Activated CD8-positive, alpha-beta T cell treated with anti-CD3 and anti-CD28 coated beads for 36 hours (primary cell): ENCODE results near the gene KIRREL1. TPM values are rescaled to one million over a fixed set of nuclear protein-coding genes. Genes with fewer than 3 reads are reported as not detected.

Experiments used
- ATAC-seq: fragments of 200-7000 bp; cut with Tn5 transposase; one replicate; pipeline ENCODE4 v1.10.0; 2021; ENCODE audit warnings: mild to moderate bottlenecking, moderate library complexity
- CTCF ChIA-PET: fragments of 350-600 bp; sonication (Branson Sonifier 250); formaldehyde crosslinking; loops from one replicate; lab custom pipeline; 2021; ENCODE audit warnings: antibody characterized with exemption; lab: Charles Lee
- POLR2A ChIA-PET: fragments of 350-600 bp; sonication (Branson Sonifier 250); formaldehyde crosslinking; loops from one replicate; lab custom pipeline; 2021; ENCODE audit warnings: antibody characterized with exemption; lab: Charles Lee
- DNase-seq: peaks from one replicate; pipeline ENCODE4 v3.0.0-alpha.2; 2020
- H3K27ac Mint-ChIP-seq: one replicate; pipeline ENCODE4 v1.8.0; 2021; ENCODE audit warnings: mild to moderate bottlenecking, mixed read lengths
- H3K27me3 Mint-ChIP-seq: one replicate; pipeline ENCODE4 v1.8.0; 2021; ENCODE audit warnings: mixed read lengths
- H3K36me3 Mint-ChIP-seq: one replicate; pipeline ENCODE4 v1.8.0; 2021; ENCODE audit warnings: low read depth, mixed read lengths
- H3K4me1 Mint-ChIP-seq: one replicate; pipeline ENCODE4 v1.8.0; 2021; ENCODE audit warnings: low read depth, mixed read lengths
- H3K4me3 Mint-ChIP-seq: one replicate; pipeline ENCODE4 v1.8.0; 2021; ENCODE audit warnings: mild to moderate bottlenecking, moderate library complexity, mixed read lengths
- H3K9me3 Mint-ChIP-seq: one replicate; pipeline ENCODE4 v1.8.0; 2021; ENCODE audit warnings: mixed read lengths
- intact Hi-C: fragments of 100-400 bp; cut with micrococcal nuclease; formaldehyde crosslinking; loops from one replicate; pipeline ENCODE4 v1.10.0; 2022
- total RNA-seq, 2 experiments: library from RNA; stranded (reverse); gene quantifications; one replicate each; pipeline ENCODE4 v1.2.3, GENCODE V29; 2021
- TF ChIP-seq, protein P1 (sequence below): fragments of 200-600 bp; IDR thresholded peaks from one replicate; pipeline ENCODE4 v1.8.0; 2022; ENCODE audit warnings: antibody characterized with exemption, mild to moderate bottlenecking

KIRREL1 gene
- total RNA-seq, 2 experiments from 2014 or later: 0.11 to 0.16 TPM

- no peak for ATAC-seq
- Mint-ChIP-seq H3K27ac (no peak overlapping the region), H3K4me3 (peak overlapping the region; percentile 62), H3K27me3 (peaks cover 44% of the 10 kb centered on the region), H3K36me3 (no peaks in the 10 kb centered on the region), H3K4me1 (peaks cover 13% of the 10 kb centered on the region), H3K9me3 (no peaks in the 10 kb centered on the region)
- POLR2A ChIA-PET: no interaction called here
- CTCF ChIA-PET: interaction anchor here (0.7 to 15.7 kb wide), 8 partner anchors 9 to 152 kb away, joined by 3 to 145 read pairs (median 4); no protein-coding TSS in a partner anchor
- TF ChIP-seq, protein P1, sequence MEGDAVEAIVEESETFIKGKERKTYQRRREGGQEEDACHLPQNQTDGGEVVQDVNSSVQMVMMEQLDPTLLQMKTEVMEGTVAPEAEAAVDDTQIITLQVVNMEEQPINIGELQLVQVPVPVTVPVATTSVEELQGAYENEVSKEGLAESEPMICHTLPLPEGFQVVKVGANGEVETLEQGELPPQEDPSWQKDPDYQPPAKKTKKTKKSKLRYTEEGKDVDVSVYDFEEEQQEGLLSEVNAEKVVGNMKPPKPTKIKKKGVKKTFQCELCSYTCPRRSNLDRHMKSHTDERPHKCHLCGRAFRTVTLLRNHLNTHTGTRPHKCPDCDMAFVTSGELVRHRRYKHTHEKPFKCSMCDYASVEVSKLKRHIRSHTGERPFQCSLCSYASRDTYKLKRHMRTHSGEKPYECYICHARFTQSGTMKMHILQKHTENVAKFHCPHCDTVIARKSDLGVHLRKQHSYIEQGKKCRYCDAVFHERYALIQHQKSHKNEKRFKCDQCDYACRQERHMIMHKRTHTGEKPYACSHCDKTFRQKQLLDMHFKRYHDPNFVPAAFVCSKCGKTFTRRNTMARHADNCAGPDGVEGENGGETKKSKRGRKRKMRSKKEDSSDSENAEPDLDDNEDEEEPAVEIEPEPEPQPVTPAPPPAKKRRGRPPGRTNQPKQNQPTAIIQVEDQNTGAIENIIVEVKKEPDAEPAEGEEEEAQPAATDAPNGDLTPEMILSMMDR: peak; percentile 0
- intact Hi-C loops: no loop called here
- DNase-seq: no peak
These were observed 120.3 kb downstream of the KIRREL1 start for GRCh38 chr1:158113759-158114127.

GRCh38 chr1:158115126-158115525 is 121.7 kb downstream of the KIRREL1 start:
- Mint-ChIP-seq H3K4me1 (peaks cover 13% of the 10 kb centered on the region), H3K27me3 (peaks cover 49% of the 10 kb centered on the region), H3K36me3 (no peaks in the 10 kb centered on the region), H3K4me3 (no peak overlapping the region), H3K9me3 (no peaks in the 10 kb centered on the region), H3K27ac (no peak overlapping the region)
- POLR2A ChIA-PET: no interaction called here
- ATAC-seq (no peak), DNase-seq (no peak)
- CTCF ChIA-PET: interaction anchor here (0.8 to 15.7 kb wide), 4 partner anchors 8 to 124 kb away, joined by 3 to 187 read pairs (median 96); partner anchors contain the start of gene KIRREL1
- intact Hi-C loops: no loop called here
- TF ChIP-seq, protein P1: no peak

- TF ChIP-seq, protein P1: no peak
- intact Hi-C loops: no loop called here
- CTCF ChIA-PET: interaction anchor here (1.0 to 15.7 kb wide), 8 partner anchors 7 to 536 kb away, joined by 3 to 187 read pairs (median 12); partner anchors contain the start of gene KIRREL1
- Mint-ChIP-seq H3K36me3 (no peaks in the 10 kb centered on the region), H3K4me3 (no peak overlapping the region), H3K9me3 (no peaks in the 10 kb centered on the region), H3K27ac (no peak overlapping the region), H3K4me1 (peaks cover 13% of the 10 kb centered on the region), H3K27me3 (peaks cover 59% of the 10 kb centered on the region)
- DNase-seq (no peak), ATAC-seq (no peak)
- POLR2A ChIA-PET: no interaction called here
These were observed 123.1 kb downstream of the KIRREL1 start for GRCh38 chr1:158116311-158117167.

DNA sequence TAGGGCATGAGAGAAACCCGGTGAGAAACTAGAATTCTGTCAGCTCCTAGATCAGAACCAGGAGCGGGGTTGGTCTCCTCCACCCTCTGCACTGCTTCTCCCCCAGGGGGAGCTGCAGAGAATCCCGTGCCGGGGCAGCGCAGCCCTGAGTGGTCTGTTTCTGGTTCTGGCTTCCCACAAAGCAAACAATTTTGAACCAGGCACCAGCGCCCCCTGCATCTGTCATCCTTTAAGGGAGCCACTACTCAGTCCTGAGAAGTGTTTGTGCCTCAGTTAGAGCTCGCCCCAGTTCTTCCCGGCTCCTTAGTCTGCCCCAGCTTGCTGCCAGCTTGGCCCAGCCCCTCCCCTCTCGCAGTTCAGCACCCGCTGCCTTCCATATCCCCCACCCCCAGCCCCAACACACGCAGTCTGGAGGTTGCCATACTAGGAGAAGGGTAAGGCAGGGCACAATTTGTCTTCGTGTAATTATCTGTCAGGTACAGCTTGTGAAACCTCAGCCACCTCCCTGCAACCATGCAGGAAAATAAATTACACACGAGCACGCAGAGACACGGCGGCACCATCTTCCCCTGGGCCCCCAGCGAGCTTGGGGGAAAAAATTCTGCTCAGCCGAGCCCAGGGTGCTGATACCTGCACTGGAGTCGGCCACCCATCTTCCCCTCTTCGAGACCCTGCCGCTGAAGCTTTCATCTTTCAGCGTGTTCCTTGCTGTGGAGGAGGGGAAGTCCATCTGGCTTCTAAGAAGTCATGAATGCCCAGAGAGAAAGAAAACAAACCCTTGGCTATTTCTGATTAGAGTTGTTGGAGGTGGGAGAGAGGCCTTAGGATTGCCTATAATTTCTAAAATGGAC is 124.6 kb downstream of the KIRREL1 start:
- peaks cover 48% of the 10 kb centered on the region for H3K27me3 Mint-ChIP-seq
- DNase-seq (peak; percentile 67), ATAC-seq (peak; percentile 75)
- no peaks in the 10 kb centered on the region for H3K36me3 Mint-ChIP-seq
- intact Hi-C loops: no loop called here
- H3K4me1 Mint-ChIP-seq: peaks cover 11% of the 10 kb centered on the region
- H3K9me3 Mint-ChIP-seq: no peaks in the 10 kb centered on the region
- CTCF ChIA-PET: interaction anchor here (0.6 to 15.7 kb wide), 20 partner anchors 8 to 553 kb away, joined by 3 to 187 read pairs (median 5); partner anchors contain the start of gene KIRREL1
- H3K4me3 Mint-ChIP-seq: peak overlapping the region; percentile 6
- no peak overlapping the region for H3K27ac Mint-ChIP-seq
- TF ChIP-seq, protein P1: peak; percentile 59
- POLR2A ChIA-PET: interaction anchor here (1.0 kb wide), 1 partner anchor 21 kb away, joined by 3 read pairs; no protein-coding TSS in a partner anchor
